Fibroblast of skin of abdomen (primary cell): ENCODE results near the gene FHL2.
"Not testable (repeated sequence)": the region's sequence is repeated elsewhere in the genome, so short reads cannot be mapped to it uniquely, and the experiment has no call there.

ENCODE experiments used
- DNase-seq: peaks from one replicate; pipeline ENCODE4 v3.0.0-alpha.2; 2013

Gene FHL2

DNA sequence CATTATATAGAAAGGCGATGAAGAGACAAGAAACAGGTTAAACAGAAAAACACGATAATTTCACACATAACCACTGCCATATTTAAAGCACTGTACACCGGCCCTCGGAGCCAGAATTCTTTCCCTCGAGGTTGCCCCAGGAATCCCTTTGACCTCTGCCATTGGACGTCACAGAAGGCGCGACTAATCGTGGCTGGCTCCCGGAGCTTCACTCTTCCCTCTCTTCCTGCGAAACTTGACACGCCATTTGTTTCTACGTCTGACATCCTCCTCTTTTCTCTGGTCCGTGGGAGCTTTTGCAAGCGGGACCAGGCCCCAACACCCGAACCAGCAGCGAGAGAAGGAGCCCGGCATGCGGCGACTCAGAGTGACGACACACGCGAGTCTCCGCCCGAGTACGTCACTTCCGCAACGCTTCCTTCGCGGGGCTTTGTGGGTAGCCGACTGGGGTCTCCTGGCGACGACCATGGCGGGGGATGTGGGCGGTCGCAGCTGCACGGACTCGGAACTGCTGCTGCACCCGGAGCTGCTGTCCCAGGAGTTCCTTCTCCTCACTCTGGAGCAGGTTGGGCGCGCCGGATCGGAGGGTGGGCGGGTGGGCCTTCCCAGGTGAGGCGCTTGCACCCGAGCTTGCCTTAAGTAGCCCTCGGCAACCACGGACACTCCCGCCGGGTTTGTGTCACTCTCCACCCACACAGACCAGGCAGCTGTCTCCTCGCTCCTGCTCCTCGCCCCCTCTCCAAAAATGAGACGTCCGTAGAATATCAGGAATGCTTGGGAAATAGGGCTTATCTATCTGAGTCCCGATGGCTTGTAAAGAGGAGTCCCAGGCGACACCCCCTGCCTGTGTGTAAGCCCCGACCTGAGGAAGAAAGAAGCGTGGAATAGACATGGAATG, 61.5 kb downstream of the FHL2 start, which contains the start of gene C2orf49:
Gene C2orf49 (plus strand): TSS at position 419 of the 898 bp plus-strand sequence. CDS start 48 bp downstream, at position 467.
- DNase-seq = peak; percentile 87

GRCh38 chr2:105336786-105337121, 62.1 kb downstream of the FHL2 start:
- DNase-seq = no peak

- DNase-seq = no peak
These were observed 63.4 kb downstream of the FHL2 start for GRCh38 chr2:105335469-105335868.

- no peak for DNase-seq
These were observed 64.6 kb downstream of the FHL2 start for GRCh38 chr2:105334211-105334610.

DNA sequence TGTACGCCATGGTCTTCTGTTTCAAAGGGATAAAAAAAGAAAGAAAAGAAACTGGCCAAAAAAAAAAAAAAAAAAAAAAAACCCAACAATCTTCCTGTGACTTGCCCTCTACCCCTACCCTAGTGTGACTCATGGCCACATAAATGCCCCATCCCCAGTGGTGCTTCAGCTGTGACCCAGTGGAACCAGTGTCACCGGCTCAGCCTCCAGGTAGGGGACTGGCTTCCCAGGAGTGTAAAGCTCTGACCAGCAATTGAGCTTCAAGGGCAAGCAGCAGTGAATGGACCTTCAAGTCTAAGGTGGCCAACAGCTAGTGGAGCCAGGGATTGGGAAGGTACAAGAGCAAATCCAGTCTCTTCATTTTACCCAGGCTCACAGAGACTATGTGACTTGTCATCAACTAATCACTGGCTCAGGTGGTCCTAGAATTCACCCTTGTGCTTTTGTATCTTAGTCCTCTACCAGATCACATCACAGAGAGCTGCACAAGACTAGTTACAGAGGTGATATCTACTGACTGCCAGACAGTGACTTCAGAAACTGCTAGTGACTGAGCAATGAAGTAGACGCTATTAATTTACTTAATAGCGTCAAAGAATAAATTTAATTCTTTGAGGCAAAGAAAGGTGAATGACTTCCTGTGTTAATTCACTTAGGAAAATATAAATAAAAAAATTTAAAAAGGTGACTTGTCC, 68.0 kb downstream of the FHL2 start:
- no peak for DNase-seq

DNA sequence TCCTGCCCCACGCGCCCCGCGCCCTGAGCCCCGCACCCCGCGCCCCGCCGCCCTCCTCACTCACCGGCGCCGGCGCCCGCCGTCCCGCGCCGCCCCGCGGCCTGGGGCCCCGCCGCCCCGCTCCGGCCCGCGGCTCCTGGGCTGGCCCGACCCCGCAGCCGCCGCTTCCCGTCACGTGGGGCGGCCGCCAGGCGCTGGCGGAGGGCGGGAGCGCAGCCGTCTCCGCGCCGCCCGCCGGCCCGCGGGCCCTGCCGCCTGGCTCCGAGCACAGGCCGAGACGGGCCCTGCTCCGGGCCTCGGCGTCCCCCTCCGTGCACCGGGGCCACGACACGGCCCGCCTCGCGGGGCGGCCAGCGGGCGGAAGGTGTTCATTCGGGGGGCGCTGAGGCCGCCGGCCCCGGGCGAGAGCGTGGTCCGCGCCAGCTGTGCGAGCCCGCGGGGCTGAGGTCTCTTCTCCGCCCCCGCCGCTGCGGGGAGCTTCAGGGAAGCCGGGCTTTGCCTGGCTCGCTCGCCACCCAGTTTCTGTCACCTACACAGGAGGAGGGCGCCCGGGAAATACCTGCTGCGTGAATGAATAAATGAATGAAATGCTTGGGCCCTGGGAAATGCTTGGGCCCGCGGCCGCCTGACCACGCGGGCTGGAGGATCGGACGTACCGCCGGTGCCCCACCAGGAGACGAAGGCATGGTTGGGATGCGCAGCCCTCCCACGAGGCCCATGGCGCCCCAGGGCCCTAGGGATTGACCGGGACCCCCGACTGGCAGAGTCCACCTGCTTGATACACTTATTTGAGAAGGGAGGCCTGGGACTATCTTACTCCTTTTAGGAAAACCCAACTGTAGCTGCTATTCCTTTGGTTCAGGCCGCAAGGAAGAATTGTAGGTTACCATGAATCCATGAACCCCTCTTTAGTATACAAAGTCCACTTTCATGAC, 69.0 kb downstream of the FHL2 start, which contains the start of gene TGFBRAP1:
Gene TGFBRAP1 (minus strand): TSS at position 175 of the 935 bp plus-strand sequence. CDS start 21,434 bp downstream, outside the sequence.
- peak; percentile 60 for DNase-seq

GRCh38 chr2:105329197-105329554, 69.7 kb downstream of the FHL2 start:
- DNase-seq = no peak

DNA sequence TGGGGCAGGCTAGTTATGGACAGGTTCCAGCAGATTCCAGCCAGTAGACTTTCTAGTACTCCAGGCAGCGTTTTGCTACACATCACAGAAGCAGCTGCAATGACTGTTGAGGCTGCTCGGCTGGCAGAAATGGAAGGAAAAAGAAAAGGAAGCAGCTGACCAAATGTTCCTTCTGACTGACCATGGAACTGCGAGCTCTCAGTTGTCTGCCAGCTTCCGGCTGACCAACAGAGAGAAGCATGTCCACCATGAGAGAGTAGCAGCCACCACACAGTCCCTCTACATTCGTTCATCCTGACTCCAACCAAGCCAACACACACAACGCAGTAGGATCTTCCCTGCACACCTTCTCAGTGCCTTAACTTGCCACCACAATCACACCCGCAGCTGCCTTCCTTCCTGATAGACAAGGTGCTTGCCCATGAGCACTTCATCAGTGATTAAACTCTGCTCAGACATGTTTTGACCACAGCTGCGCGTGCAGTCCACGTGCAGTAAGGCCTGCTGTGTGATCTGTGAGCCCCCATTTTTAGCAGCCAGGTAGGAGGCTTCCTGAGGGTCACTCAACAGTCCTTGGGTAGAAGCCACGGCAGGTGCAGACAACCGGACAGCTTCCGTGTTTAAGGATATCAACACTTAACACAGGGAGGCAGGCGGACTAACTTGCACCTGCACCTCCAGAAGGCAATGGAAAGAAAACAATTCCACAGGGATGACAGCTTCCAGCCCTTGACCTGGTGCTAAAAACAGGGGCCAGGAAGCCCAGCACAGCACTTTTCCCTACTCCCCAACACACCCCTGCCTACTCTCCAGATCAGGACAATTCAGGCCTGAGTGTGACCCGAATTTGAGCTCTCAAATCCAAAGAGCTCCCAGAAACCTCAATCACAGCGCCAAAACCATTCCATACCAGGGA, 70.3 kb downstream of the FHL2 start:
- DNase-seq = no peak

DNA sequence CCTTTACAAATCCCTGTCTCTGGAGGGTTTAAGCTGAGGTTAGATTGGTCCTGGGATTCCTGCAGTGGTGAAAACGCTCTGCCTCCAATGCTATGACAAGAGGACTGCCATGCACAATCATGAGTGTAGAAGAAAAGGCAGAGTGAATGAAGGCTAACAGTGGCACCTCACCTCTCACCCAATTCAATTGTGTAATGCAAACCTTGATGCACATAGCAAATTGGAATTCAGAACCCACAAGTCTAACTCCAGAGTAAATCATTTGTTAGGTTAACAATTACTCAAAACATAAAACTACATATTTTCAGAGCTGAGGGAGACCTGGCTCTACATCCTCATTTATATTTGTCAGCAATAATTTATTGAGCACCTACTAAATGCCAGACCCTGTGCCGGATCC, 71.2 kb downstream of the FHL2 start:
- no peak for DNase-seq

- DNase-seq = not testable (repeated sequence)
These were observed 71.6 kb downstream of the FHL2 start for GRCh38 chr2:105327271-105327670.

- peak; percentile 78 for DNase-seq
These were observed 73.4 kb downstream of the FHL2 start for GRCh38 chr2:105325389-105325963.

DNA sequence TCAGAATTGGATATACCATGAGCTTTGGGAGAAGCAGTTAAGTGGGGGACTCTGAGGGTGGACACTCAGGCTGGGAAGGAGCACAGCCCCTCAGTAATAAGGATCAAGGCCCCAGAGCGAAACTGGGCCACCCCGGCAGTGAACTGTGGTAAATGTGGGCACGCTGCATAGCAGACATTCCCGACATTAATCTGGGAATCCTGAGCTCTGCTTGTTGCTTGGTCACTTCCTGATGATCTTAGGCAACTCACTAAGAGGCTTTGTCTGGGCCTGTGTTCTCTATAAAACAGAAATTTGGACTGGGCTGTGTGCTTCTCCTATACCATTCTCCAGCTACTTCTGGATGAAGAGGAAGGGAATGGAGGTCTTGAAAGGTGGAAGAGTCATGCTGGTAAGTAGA, 74.1 kb downstream of the FHL2 start:
- DNase-seq = peak; percentile 85

DNA sequence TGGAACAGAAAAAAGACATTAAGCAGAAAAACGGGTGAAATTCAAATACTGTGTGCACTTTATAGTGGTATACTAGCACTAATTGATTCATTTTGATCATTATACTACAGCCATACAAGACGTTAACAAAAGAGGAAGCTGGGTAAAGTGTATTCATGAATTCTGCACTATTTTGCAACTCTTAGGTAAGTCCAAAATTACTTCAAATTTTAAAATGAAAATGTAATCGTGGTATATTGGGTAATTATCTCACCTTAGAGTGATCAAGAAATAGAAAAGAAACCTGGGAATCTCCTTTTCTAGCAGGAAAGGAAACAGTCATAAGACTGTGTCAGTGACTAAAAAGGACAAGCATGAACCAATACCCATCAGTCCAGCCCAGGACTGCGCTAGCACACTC, 74.8 kb downstream of the FHL2 start:
- DNase-seq = no peak

DNA sequence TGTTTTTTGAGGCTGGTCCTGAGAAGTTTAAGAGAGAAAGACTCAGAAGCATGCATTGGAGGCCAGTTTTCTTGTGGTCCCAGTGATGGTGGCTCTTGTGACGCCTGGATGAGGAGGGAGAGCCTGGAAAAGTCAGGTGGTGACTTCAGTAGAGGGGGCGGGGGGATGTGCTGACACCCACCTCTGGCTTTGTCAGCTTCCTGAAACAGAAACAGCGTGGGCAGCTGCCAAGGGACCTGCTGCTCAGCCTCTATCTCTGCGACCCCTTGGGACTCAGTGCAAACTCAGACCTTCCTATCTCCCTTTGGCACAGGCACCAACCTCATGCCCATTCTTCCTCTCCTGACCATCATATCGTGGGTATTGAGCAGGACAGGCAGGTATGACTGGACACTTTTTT, 75.7 kb downstream of the FHL2 start:
- no peak for DNase-seq

- DNase-seq = no peak
These were observed 76.8 kb downstream of the FHL2 start for GRCh38 chr2:105321875-105322646.

GRCh38 chr2:105320651-105321215, 78.1 kb downstream of the FHL2 start:
- DNase-seq = no peak

GRCh38 chr2:105317937-105318336, 80.9 kb downstream of the FHL2 start:
- DNase-seq = no peak

- DNase-seq = no peak
These were observed 83.5 kb downstream of the FHL2 start for GRCh38 chr2:105315314-105315713.

DNA sequence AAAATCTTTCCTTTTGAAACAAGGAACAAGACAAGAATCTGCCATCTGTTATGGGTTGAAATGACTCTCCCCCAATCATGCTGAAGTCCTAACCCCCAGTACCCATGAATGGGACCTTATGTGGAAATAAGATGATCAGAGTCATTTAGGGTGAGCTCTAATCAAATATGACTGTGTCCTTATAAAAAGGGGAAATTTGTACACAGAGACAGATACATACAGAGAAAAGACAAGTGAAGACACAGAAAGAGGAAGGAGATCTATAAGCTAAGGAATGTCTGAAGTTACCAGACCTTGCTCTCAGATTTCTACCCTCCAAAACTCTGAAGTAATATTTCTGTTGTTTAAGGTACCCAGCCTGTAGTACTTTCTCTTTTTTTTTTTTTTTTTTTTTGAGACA, 85.0 kb downstream of the FHL2 start:
- no peak for DNase-seq
